HEK293 (cell line): Measurements from ENCODE around the gene TBC1D22A.

ENCODE experiments used
- CTCF ChIA-PET: fragments of 350-600 bp; formaldehyde crosslinking; extraction: SDS; loops from one replicate; lab custom pipeline; 2021; ENCODE audit warnings: antibody characterized with exemption; lab: Yijun Ruan, JAX
- POLR2A ChIA-PET: fragments of 300-600 bp; formaldehyde crosslinking; extraction: SDS; loops from one replicate; lab custom pipeline; 2020; ENCODE audit warnings: antibody characterized with exemption, inconsistent platforms; lab: Yijun Ruan, JAX
- H3K27ac ChIP-seq: fragments of 200-500 bp; sonication (Bioruptor generic); 2 replicates; pipeline ENCODE4 v1.5.1; 2014; ENCODE audit warnings: low read depth, low read length, control low read depth, inconsistent platforms; ENCODE audit errors: extremely low read depth
- H3K36me3 ChIP-seq, 2 experiments: fragments of 200-500 bp in 1 of 2; sonication (Bioruptor generic) in 1 of 2; 1 replicate in 1 of 2; 2 replicates in 1 of 2; pipeline ENCODE4 v1.5.1; 2014 to 2017; ENCODE audit warnings: inconsistent platforms in 2 of 2, low read length in 2 of 2; ENCODE audit not compliant: control insufficient read depth in 2 of 2, insufficient read depth in 1 of 2
- H3K4me1 ChIP-seq: fragments of 200-500 bp; sonication (Bioruptor generic); 2 replicates; pipeline ENCODE4 v1.5.1; 2014; ENCODE audit warnings: mild to moderate bottlenecking, low read length, inconsistent platforms; ENCODE audit not compliant: control insufficient read depth, insufficient read depth
- H3K4me3 ChIP-seq: 2 replicates; pipeline ENCODE4 v1.5.1; 2011; ENCODE audit warnings: low read depth, mild to moderate bottlenecking, control low read depth, low read length, moderate library complexity
- H3K9me3 ChIP-seq: fragments of 200-500 bp; sonication (Bioruptor generic); 2 replicates; pipeline ENCODE4 v1.5.1; 2014; ENCODE audit warnings: low read depth, low read length, inconsistent platforms; ENCODE audit not compliant: control insufficient read depth, insufficient read depth
- HIC1 ChIP-seq: fragments of 450-650 bp; formaldehyde crosslinking; IDR thresholded peaks from 2 replicates; pipeline ENCODE4 v1.5.1; 2016; ENCODE audit warnings: missing biosample characterization, missing genetic modification characterization
- OSR2 ChIP-seq: fragments of 450-650 bp; formaldehyde crosslinking; IDR thresholded peaks from 2 replicates; pipeline ENCODE4 v1.5.1; 2016; ENCODE audit warnings: missing biosample characterization, missing genetic modification characterization
- TRIM28 ChIP-seq: IDR thresholded peaks from 2 replicates; pipeline ENCODE4 v1.6.1; 2011; ENCODE audit warnings: low read length, control low read depth, borderline replicate concordance
- WT1 ChIP-seq: fragments of 450-650 bp; formaldehyde crosslinking; IDR thresholded peaks from 2 replicates; pipeline ENCODE4 v1.5.1; 2016; ENCODE audit warnings: missing biosample characterization, missing genetic modification characterization
- ZBTB20 ChIP-seq: fragments of 450-650 bp; formaldehyde crosslinking; IDR thresholded peaks from 2 replicates; pipeline ENCODE4 v1.5.1; 2016; ENCODE audit warnings: missing biosample characterization, missing genetic modification characterization
- ZBTB21 ChIP-seq: fragments of 450-650 bp; formaldehyde crosslinking; IDR thresholded peaks from 2 replicates; pipeline ENCODE4 v1.5.1; 2017; ENCODE audit warnings: missing biosample characterization, missing genetic modification characterization
- ZFP37 ChIP-seq: fragments of 450-650 bp; formaldehyde crosslinking; IDR thresholded peaks from 2 replicates; pipeline ENCODE4 v1.5.1; 2016; ENCODE audit warnings: missing biosample characterization, missing genetic modification characterization
- ZFP41 ChIP-seq: fragments of 450-650 bp; formaldehyde crosslinking; IDR thresholded peaks from 2 replicates; pipeline ENCODE4 v1.5.1; 2016; ENCODE audit warnings: missing biosample characterization, missing genetic modification characterization, borderline replicate concordance
- ZNF114 ChIP-seq: fragments of 450-650 bp; formaldehyde crosslinking; IDR thresholded peaks from 2 replicates; pipeline ENCODE4 v1.5.0; 2017; ENCODE audit warnings: missing biosample characterization, missing genetic modification characterization
- ZNF121 ChIP-seq: fragments of 450-650 bp; formaldehyde crosslinking; IDR thresholded peaks from 2 replicates; pipeline ENCODE4 v1.5.1; 2016; ENCODE audit warnings: missing biosample characterization, missing genetic modification characterization
- ZNF175 ChIP-seq: fragments of 450-650 bp; formaldehyde crosslinking; IDR thresholded peaks from 2 replicates; pipeline ENCODE4 v1.5.1; 2016; ENCODE audit warnings: missing biosample characterization, missing genetic modification characterization
- ZNF19 ChIP-seq: fragments of 450-650 bp; formaldehyde crosslinking; IDR thresholded peaks from 2 replicates; pipeline ENCODE4; 2016; ENCODE audit warnings: missing biosample characterization, missing genetic modification characterization, low read depth
- ZNF202 ChIP-seq: fragments of 450-650 bp; formaldehyde crosslinking; IDR thresholded peaks from 2 replicates; pipeline ENCODE4 v1.5.1; 2016; ENCODE audit warnings: missing biosample characterization, missing genetic modification characterization, borderline replicate concordance
- ZNF266 ChIP-seq: fragments of 450-650 bp; formaldehyde crosslinking; IDR thresholded peaks from 2 replicates; pipeline ENCODE4 v1.5.1; 2016; ENCODE audit warnings: missing biosample characterization, missing genetic modification characterization, low read depth
- ZNF354C ChIP-seq: fragments of 450-650 bp; formaldehyde crosslinking; IDR thresholded peaks from 2 replicates; pipeline ENCODE4 v1.5.1; 2016; ENCODE audit warnings: missing biosample characterization, missing genetic modification characterization, low read depth, borderline replicate concordance
- ZNF416 ChIP-seq: fragments of 450-650 bp; formaldehyde crosslinking; IDR thresholded peaks from 2 replicates; pipeline ENCODE4 v1.5.1; 2016; ENCODE audit warnings: missing biosample characterization, missing genetic modification characterization
- ZNF501 ChIP-seq: fragments of 450-650 bp; formaldehyde crosslinking; IDR thresholded peaks from 2 replicates; pipeline ENCODE4 v1.5.1; 2016; ENCODE audit warnings: missing biosample characterization, missing genetic modification characterization
- ZNF555 ChIP-seq: fragments of 450-650 bp; formaldehyde crosslinking; conservative IDR thresholded peaks from 2 replicates; pipeline ENCODE4 v1.5.1; 2017; ENCODE audit warnings: missing biosample characterization, mild to moderate bottlenecking, missing genetic modification characterization, inconsistent platforms
- ZNF610 ChIP-seq: fragments of 450-650 bp; formaldehyde crosslinking; IDR thresholded peaks from 2 replicates; pipeline ENCODE4 v1.5.1; 2016; ENCODE audit warnings: missing biosample characterization, missing genetic modification characterization, borderline replicate concordance
- ZNF624 ChIP-seq: fragments of 450-650 bp; formaldehyde crosslinking; IDR thresholded peaks from 2 replicates; pipeline ENCODE4 v1.5.1; 2017; ENCODE audit warnings: missing biosample characterization, missing genetic modification characterization
- ZNF626 ChIP-seq: fragments of 450-650 bp; sonication (Bioruptor Pico); formaldehyde crosslinking; IDR thresholded peaks from 2 replicates; pipeline ENCODE4 v1.5.1; 2018; ENCODE audit warnings: missing biosample characterization, missing genetic modification characterization, inconsistent platforms
- ZNF654 ChIP-seq: fragments of 450-650 bp; formaldehyde crosslinking; IDR thresholded peaks from 2 replicates; pipeline ENCODE4 v1.5.1; 2016; ENCODE audit warnings: low read depth, missing biosample characterization, missing genetic modification characterization
- ZNF76 ChIP-seq: fragments of 450-650 bp; formaldehyde crosslinking; IDR thresholded peaks from 2 replicates; pipeline ENCODE4; 2016; ENCODE audit warnings: low read depth, missing biosample characterization, missing genetic modification characterization, borderline replicate concordance
- ZNF792 ChIP-seq: fragments of 450-650 bp; formaldehyde crosslinking; IDR thresholded peaks from 2 replicates; pipeline ENCODE4 v1.5.1; 2016; ENCODE audit warnings: missing biosample characterization, missing genetic modification characterization
- ZSCAN4 ChIP-seq: fragments of 450-650 bp; formaldehyde crosslinking; IDR thresholded peaks from 2 replicates; pipeline ENCODE4 v1.5.1; 2017; ENCODE audit warnings: missing biosample characterization, missing genetic modification characterization

TBC1D22A gene

GRCh38 chr22:46922037-46922436 lies 159.6 kb downstream of the TBC1D22A start (continued):
- no peak for TF ChIP-seq ZNF624 (tag by site-specific recombination)
- no peak for TF ChIP-seq ZNF792 (tag by site-specific recombination)
- TF ChIP-seq HIC1, result no peak
- no peak for TF ChIP-seq ZNF266 (tag by site-specific recombination)
- TF ChIP-seq ZNF76 (tag by site-specific recombination), result no peak
- TF ChIP-seq ZBTB20 (tag by site-specific recombination), result no peak

GRCh38 chr22:46923394-46923793 lies 160.9 kb downstream of the TBC1D22A start:
- Histone ChIP-seq H3K36me3 (peaks cover 0 to 7% of the 10 kb centered on the region in 2 experiments; a peak in 1 of 3 replicates), H3K4me3 (no peak overlapping the region), H3K4me1 (no peaks in the 10 kb centered on the region), H3K9me3 (no peaks in the 10 kb centered on the region; the same call in 1 of the 2 replicates), H3K27ac (no peak overlapping the region)
- ChIA-PET POLR2A (no interaction called here), CTCF (interaction anchor here (0.6 kb wide), 1 partner anchor 51 kb away, joined by 4 read pairs; no protein-coding TSS in a partner anchor)
- no peak for TF ChIP-seq TRIM28
- no peak for TF ChIP-seq OSR2 (tag by site-specific recombination)
- TF ChIP-seq ZNF175 (tag by site-specific recombination), result no peak

GRCh38 chr22:46925818-46926217 lies 163.4 kb downstream of the TBC1D22A start:
- ChIA-PET CTCF (no interaction called here), POLR2A (no interaction called here)
- Histone ChIP-seq H3K9me3 (no peaks in the 10 kb centered on the region; the same call in 1 of the 2 replicates), H3K36me3 (peaks cover 0 to 3% of the 10 kb centered on the region in 2 experiments; a peak in 1 of 3 replicates), H3K27ac (no peak overlapping the region), H3K4me1 (no peaks in the 10 kb centered on the region), H3K4me3 (no peak overlapping the region)
- TF ChIP-seq ZNF654 (tag by site-specific recombination), result no peak
- no peak for TF ChIP-seq ZBTB21
- no peak for TF ChIP-seq WT1 (tag by site-specific recombination)
- no peak for TF ChIP-seq ZNF416 (tag by site-specific recombination)
- TF ChIP-seq ZNF19 (tag by site-specific recombination), result no peak
- TF ChIP-seq ZNF555 (tag by site-specific recombination), result no peak
- TF ChIP-seq ZFP41 (tag by site-specific recombination), result no peak
- no peak for TF ChIP-seq ZNF354C (tag by site-specific recombination)
- TF ChIP-seq ZNF610 (tag by site-specific recombination), result no peak
- TF ChIP-seq ZNF501 (tag by site-specific recombination), result no peak
- TF ChIP-seq ZNF114 (tag by site-specific recombination), result no peak
- TF ChIP-seq ZFP37 (tag by site-specific recombination), result no peak
- no peak for TF ChIP-seq ZNF121 (tag by site-specific recombination)
- no peak for TF ChIP-seq ZNF202 (tag by site-specific recombination)
- no peak for TF ChIP-seq ZNF626 (tag by site-specific recombination)
- no peak for TF ChIP-seq ZSCAN4 (tag by site-specific recombination)
